Transverse colon (tissue), 4 donors: Measurements from ENCODE around the gene ZNF524.

Experiments used
- CTCF ChIP-seq, 5 experiments: fragments of 200-600 bp in 3 of 5; fragments of 450-650 bp in 2 of 5; sonication (generic) in 3 of 5; IDR thresholded peaks; 1 replicate in 2 of 5; 2 replicates in 3 of 5; pipeline ENCODE4 v1.5.1; 2016 to 2017; ENCODE audit warnings: antibody characterized with exemption in 5 of 5, inconsistent platforms in 3 of 5, mild to moderate bottlenecking in 2 of 5, moderate library complexity in 1 of 5
- POLR2A ChIP-seq: fragments of 450-650 bp; IDR thresholded peaks from one replicate; pipeline ENCODE4 v1.6.1; 2016; ENCODE audit warnings: antibody characterized with exemption, mild to moderate bottlenecking, moderate library complexity
- POLR2AphosphoS5 ChIP-seq, 3 donors: sonication (generic); formaldehyde crosslinking; IDR thresholded peaks; one replicate each; pipeline ENCODE4 v1.6.1; 2016; ENCODE audit warnings: antibody characterized with exemption in 3 of 3

DNA sequence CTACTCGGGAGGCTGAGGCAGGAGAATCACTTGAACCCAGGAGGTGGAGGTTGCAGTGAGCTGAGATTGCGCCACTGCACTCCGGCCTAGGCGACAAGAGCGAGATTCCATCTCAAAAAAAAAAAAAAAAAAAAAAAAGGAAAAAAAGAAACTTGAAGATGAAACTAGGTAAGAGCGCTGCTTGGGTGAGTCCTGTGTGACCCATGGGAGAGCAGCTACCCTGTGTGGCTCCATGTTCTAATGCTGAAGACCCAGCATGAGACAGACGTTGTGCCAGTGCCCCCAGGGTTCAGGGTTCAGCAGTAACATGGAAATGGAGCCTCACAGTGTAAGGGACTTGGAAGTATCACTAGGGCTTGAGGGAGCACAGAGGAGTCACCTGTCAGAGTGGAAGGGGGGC is 18.3 kb downstream of the ZNF524 start:
- TF ChIP-seq CTCF (IDR thresholded peaks at IDR 0.05) (no peak), POLR2A (no peak), POLR2AphosphoS5 (IDR thresholded peaks at IDR 0.05) (no peak)
